Activated CD4-positive, alpha-beta T cell treated with anti-CD3 and anti-CD28 coated beads for 36 hours (primary cell): ENCODE measurements around the gene IRF8. TPM values are rescaled to one million over a fixed set of nuclear protein-coding genes. Genes with fewer than 3 reads are reported as not detected.

ENCODE experiments used
- ATAC-seq: fragments of 200-7000 bp; cut with Tn5 transposase; one replicate; pipeline ENCODE4 v1.10.0; 2021; ENCODE audit warnings: mild to moderate bottlenecking, moderate library complexity
- CTCF ChIA-PET: fragments of 350-600 bp; sonication (Branson Sonifier 250); formaldehyde crosslinking; loops from one replicate; lab custom pipeline; 2021; ENCODE audit warnings: antibody characterized with exemption; lab: Charles Lee
- POLR2A ChIA-PET: fragments of 350-600 bp; sonication (Branson Sonifier 250); formaldehyde crosslinking; loops from one replicate; lab custom pipeline; 2021; ENCODE audit warnings: antibody characterized with exemption, inconsistent platforms; lab: Charles Lee
- DNase-seq: peaks from one replicate; pipeline ENCODE4 v3.0.0-alpha.2; 2020
- H3K27ac Mint-ChIP-seq: one replicate; pipeline ENCODE4 v1.8.0; 2021; ENCODE audit warnings: mixed read lengths
- H3K27me3 Mint-ChIP-seq: one replicate; pipeline ENCODE4 v1.8.0; 2021; ENCODE audit warnings: mixed read lengths
- H3K36me3 Mint-ChIP-seq: one replicate; pipeline ENCODE4 v1.8.0; 2021; ENCODE audit warnings: low read depth, mixed read lengths
- H3K4me1 Mint-ChIP-seq: one replicate; pipeline ENCODE4 v1.8.0; 2021; ENCODE audit warnings: mixed read lengths
- H3K4me3 Mint-ChIP-seq: one replicate; pipeline ENCODE4 v1.8.0; 2021; ENCODE audit warnings: mild to moderate bottlenecking, moderate library complexity, mixed read lengths
- H3K9me3 Mint-ChIP-seq: one replicate; pipeline ENCODE4 v1.8.0; 2021; ENCODE audit warnings: low read depth, mixed read lengths
- intact Hi-C, 2 experiments: fragments of 100-400 bp; cut with DNase I in 1 of 2; cut with micrococcal nuclease in 1 of 2; formaldehyde crosslinking; loops; one replicate each; pipeline versions ENCODE4 v1.14.2 to v1.15.1; 2022 to 2024; cut with DNase I, micrococcal nuclease
- total RNA-seq, 2 experiments: library from RNA; stranded (reverse); gene quantifications; one replicate each; pipeline ENCODE4 v1.2.3, GENCODE V29; 2021

Gene IRF8
- total RNA-seq, 2 experiments from 2014 or later = 227 to 250 TPM

DNA sequence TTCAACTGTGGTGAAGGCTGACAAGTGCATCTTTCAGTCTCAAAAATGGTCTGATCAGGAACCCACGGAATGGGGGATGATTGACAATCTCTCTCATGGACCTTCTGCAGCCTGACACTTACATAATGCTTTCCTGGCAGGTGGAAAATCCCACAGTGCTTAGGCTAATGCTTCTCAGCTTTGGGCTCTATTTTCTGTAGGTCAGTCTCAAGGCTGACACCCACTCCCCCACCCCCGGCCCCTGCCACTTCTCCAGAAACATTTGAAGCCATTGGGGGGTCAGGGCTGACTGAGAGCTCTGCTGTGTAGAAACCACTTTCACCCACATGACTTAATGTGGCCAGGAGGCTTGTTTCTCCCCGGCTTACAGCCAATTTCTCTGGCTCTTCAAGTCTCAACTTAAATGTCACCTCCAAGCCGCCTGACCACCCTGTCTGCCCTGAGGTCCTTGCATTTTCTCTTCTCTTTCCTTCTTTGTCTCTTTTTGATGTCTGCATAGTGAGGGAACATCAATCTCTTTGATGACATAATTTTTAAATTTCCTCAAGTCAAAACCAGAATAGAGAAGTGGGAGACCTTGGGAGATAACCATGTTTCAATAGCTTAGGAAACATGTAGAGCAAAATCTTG, 16.7 kb upstream of the IRF8 start:
- POLR2A ChIA-PET = interaction anchor here (0.6 kb wide), 1 partner anchor 68 kb away, joined by 3 read pairs; no protein-coding TSS in a partner anchor
- no peak overlapping the region for H3K27ac Mint-ChIP-seq
- H3K4me3 Mint-ChIP-seq = no peak overlapping the region

DNA sequence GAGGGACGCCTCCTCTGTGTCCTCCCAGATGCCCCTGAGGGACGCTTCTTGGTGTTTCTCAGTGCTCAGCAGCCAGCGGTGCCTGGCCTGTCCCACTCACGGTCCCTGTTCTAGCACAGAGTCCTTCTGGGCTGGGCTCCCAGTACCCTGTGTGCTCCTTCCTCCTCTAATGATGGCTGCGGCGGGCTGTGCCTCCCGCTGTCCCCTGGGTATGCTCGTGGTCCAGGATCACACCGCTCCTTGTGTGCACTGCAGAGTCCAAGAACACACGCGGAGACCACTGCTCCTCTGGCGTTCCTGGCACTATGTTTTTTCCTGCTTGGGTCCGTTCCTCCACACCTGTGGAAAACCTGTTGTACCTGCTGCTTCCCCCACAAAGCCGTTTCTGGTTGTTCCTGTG, 15.1 kb upstream of the IRF8 start:
- intact Hi-C loops = loop anchor here in 1 of 2 experiments (10.0 kb wide), 1 partner anchor 671 kb away; the partner anchor contains the start of gene MTHFSD
- Mint-ChIP-seq H3K9me3 (no peaks in the 10 kb centered on the region), H3K4me3 (no peak overlapping the region), H3K27ac (no peak overlapping the region), H3K27me3 (peaks cover 38% of the 10 kb centered on the region), H3K4me1 (peaks cover 48% of the 10 kb centered on the region), H3K36me3 (no peaks in the 10 kb centered on the region)
- CTCF ChIA-PET = no interaction called here
- ATAC-seq = no peak
- DNase-seq = no peak
- POLR2A ChIA-PET = no interaction called here

More for the DNA sequence above, 16.7 kb upstream of the IRF8 start:
- H3K9me3 Mint-ChIP-seq = no peaks in the 10 kb centered on the region
- ATAC-seq (no peak), DNase-seq (no peak)
- peaks cover 32% of the 10 kb centered on the region for H3K27me3 Mint-ChIP-seq
- H3K4me1 Mint-ChIP-seq = peaks cover 34% of the 10 kb centered on the region
- CTCF ChIA-PET = interaction anchor here (0.7 to 0.9 kb wide), 3 partner anchors 63 to 134 kb away, joined by 3 to 4 read pairs (median 3); no protein-coding TSS in a partner anchor
- intact Hi-C loops = loop anchor here in 1 of 2 experiments (10.0 kb wide), 1 partner anchor 673 kb away; the partner anchor contains the start of gene MTHFSD
- no peaks in the 10 kb centered on the region for H3K36me3 Mint-ChIP-seq

DNA sequence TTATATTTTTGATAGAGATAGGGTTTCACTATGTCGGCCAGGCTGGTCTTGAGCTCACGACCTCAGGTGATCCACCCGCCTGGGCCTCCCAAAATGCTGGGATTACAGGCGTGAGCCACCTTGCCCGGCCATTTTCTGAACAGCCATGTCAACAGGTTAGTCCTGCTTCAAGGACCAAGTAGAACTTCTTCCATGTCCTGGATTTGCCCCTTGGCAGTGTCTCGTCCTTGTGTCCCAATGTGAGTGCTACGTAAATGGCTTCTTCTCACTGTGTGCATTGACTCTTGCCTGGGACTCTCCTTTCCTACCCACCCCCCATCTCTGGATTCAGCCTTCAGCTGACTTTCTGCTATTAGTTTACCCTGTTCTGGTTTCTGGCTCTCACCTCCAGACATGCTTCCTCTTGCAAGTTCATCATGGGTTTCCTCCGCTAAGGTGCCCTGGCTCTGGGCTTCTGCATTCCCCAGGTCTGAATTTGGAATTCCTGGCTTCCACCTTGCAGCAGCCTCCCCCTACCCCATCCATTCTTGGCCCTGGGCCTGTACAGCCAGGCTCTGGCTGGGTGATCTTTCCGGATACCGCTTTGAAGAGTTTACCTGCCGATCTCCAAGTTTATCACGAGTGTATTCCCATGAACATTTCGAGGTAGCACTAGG, 14.0 kb upstream of the IRF8 start:
- no peak for ATAC-seq
- ChIA-PET CTCF (interaction anchor here (0.5 to 1.0 kb wide), 3 partner anchors 59 to 102 kb away, joined by 3 read pairs; no protein-coding TSS in a partner anchor), POLR2A (no interaction called here)
- intact Hi-C loops = loop anchor here in 1 of 2 experiments (5.0 to 10.0 kb wide), 2 partner anchors 670 to 782 kb away; partner anchors contain the start of gene MTHFSD
- Mint-ChIP-seq H3K27me3 (peaks cover 38% of the 10 kb centered on the region), H3K4me3 (no peak overlapping the region), H3K9me3 (no peaks in the 10 kb centered on the region), H3K4me1 (peaks cover 55% of the 10 kb centered on the region), H3K36me3 (no peaks in the 10 kb centered on the region), H3K27ac (no peak overlapping the region)
- no peak for DNase-seq

DNA sequence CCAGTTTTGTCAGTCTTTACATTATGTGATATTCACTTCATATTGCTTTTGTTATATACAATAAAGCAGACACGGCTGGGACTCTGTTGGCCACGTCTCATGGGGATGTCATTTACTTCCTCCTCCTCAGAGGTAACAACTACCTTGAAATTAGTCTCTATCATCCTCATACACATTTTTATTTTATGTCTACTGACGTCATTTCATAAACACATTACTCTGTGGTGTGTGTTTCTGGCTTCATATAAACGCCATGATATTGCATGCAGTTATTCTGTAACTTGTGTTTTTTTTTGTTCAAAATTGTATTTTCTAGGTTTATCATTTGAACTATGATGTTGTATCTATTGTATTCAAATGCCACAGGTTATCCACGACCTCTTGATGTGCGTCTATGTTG, 13.4 kb upstream of the IRF8 start:
- intact Hi-C loops = loop anchor here in 1 of 2 experiments (5.0 to 10.0 kb wide), 2 partner anchors 669 to 782 kb away; partner anchors contain the start of gene MTHFSD
- H3K27me3 Mint-ChIP-seq = peaks cover 38% of the 10 kb centered on the region
- peaks cover 52% of the 10 kb centered on the region for H3K4me1 Mint-ChIP-seq

DNA sequence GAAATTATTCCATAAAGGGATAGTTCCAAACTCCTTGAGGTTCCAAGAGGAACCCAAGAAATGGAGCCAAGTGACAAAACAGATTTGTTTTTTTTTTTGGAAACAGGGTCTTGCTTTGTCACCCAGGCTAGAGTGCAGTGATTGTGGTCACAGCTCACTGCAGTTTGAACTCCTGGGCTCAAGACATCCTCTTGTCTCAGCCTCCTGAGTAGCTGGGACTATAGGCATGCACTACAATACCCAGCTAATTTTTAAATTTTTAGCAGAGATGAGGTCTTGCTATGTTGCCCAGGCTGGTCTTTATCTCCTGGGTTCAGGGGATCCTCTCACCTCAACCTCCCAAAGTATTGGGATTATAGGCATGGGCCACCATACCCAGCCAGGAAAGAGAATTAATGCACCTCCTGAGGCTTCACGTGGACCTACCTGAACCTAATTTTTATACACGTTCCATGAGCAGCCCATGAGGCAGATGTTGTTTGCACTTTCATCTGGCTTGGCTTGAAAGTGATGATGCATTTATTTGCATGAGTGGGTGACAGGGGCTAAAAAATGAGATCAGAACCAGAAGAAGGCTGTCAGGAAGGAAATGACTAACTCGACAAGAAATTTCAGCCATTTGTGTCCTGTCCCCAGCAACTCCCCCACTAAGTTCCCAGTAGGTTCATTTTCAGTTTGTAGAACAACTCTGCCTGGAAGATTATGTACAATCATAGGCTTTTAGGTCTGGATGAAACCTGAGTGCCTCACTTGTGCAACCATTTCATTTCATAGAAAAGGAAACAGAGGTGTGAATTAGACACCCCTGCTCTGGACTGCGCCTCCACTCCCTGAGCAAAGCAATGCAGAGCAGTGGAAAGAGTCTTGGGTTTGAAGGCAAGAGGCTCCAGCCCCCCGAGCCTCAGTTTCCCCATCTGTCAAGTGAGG, 10.3 kb upstream of the IRF8 start:
- ATAC-seq (peak; percentile 92), DNase-seq (peak; percentile 61)
- Mint-ChIP-seq H3K36me3 (no peaks in the 10 kb centered on the region), H3K4me1 (peaks cover 39% of the 10 kb centered on the region), H3K9me3 (no peaks in the 10 kb centered on the region), H3K27me3 (peaks cover 31% of the 10 kb centered on the region), H3K4me3 (peak overlapping the region; percentile 7), H3K27ac (peak overlapping the region; percentile 77)
- CTCF ChIA-PET = no interaction called here
- intact Hi-C loops = loop anchor here (1.0 to 10.0 kb wide), 10 partner anchors 8 to 779 kb away; partner anchors contain the start of gene MTHFSD (in 1 of the 2)
- POLR2A ChIA-PET = no interaction called here

More for the DNA sequence above, 13.4 kb upstream of the IRF8 start:
- ATAC-seq = no peak
- no peak overlapping the region for H3K4me3 Mint-ChIP-seq
- ChIA-PET POLR2A (no interaction called here), CTCF (interaction anchor here (0.6 to 1.9 kb wide), 2 partner anchors 58 to 64 kb away, joined by 3 to 9 read pairs; no protein-coding TSS in a partner anchor)
- H3K36me3 Mint-ChIP-seq = no peaks in the 10 kb centered on the region
- no peak overlapping the region for H3K27ac Mint-ChIP-seq
- DNase-seq = no peak
- no peaks in the 10 kb centered on the region for H3K9me3 Mint-ChIP-seq

DNA sequence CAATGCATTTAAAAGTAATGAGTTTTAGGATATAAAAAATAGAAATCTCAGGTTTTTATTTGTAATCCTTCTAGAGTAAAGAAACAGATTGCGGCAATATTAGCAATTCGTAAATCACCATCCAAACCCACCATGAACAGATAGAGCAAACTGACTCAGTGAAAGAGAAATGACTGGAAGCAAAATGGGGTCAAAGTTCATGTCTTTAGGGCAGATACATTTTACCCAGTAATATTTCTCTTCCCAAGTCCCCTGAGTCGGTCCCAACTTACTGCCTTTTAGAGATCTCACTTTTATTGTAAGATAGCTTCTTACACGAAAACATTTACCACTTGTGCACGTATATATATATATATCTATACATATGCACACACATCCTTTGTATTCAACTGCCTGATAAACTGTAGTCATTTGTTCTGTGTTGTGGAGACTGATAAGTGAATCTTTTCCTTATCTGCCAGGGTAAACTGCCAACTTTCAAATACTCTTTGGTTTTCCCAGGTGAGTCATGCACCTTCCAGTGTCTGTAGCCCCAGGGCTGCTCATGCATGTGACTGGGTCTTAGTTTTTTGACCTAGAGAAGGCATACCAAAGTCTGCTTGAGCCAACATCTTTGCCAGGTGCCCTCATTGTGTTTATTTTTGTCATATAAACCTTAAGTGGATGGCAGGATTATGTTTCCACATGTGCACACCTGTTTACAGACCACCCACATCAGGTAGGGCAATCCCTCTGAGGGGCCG, 7.8 kb upstream of the IRF8 start:
- no peak overlapping the region for H3K27ac Mint-ChIP-seq
- intact Hi-C loops = no loop called here
- peaks cover 42% of the 10 kb centered on the region for H3K4me1 Mint-ChIP-seq
- H3K36me3 Mint-ChIP-seq = no peaks in the 10 kb centered on the region
- H3K9me3 Mint-ChIP-seq = no peaks in the 10 kb centered on the region
- ChIA-PET CTCF (interaction anchor here (1.6 to 1.9 kb wide), 2 partner anchors 70 to 72 kb away, joined by 6 to 8 read pairs; no protein-coding TSS in a partner anchor), POLR2A (no interaction called here)
- ATAC-seq (no peak), DNase-seq (peak; percentile 2)
- H3K4me3 Mint-ChIP-seq = no peak overlapping the region
- peaks cover 11% of the 10 kb centered on the region for H3K27me3 Mint-ChIP-seq

DNA sequence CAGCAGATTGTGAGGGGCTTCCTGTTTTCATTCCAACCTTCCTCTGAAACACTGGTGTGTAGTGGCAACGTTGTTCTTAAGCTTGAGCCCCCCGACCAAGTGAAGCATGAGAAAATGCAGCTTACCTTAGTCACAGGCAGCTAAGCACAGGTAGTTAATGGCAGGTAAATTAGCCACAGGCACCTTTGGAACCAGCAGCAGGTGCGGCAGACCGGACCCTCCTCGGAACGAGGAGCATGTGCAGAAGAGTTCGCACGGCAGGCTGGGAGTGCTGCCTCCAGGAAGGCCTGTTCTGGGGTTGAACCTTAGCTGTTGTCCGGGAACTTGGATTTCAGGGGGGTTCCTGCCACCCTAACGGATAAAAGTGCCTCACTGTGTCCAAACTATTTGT, 7.2 kb upstream of the IRF8 start:
- ATAC-seq = no peak
- Mint-ChIP-seq H3K4me3 (no peak overlapping the region), H3K4me1 (peaks cover 43% of the 10 kb centered on the region), H3K36me3 (no peaks in the 10 kb centered on the region), H3K9me3 (no peaks in the 10 kb centered on the region), H3K27ac (no peak overlapping the region), H3K27me3 (peaks cover 8% of the 10 kb centered on the region)
- ChIA-PET CTCF (interaction anchor here (0.7 to 1.9 kb wide), 5 partner anchors 52 to 90 kb away, joined by 3 to 8 read pairs (median 5); no protein-coding TSS in a partner anchor), POLR2A (no interaction called here)
- intact Hi-C loops = no loop called here
- DNase-seq = no peak

DNA sequence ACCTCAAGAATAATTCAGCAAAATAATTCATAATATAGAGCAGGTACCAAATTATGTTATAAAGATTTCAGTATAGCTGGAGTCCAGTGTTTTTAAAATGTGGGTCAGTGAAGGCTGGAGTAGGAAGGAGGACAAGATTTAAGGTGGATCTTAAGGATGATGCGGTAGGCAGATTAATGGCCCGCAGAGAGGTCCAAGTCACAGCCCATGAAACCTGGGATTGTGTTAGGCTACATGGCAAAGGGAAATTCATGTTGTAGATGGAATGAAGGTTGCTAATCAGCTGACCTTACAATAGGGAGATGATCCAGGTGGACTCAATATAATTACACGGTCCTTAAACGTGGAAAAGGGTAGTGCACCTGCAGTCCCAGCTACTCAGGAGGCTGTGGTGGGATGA, 6.2 kb upstream of the IRF8 start:
- POLR2A ChIA-PET = no interaction called here
- intact Hi-C loops = no loop called here
- CTCF ChIA-PET = interaction anchor here (0.8 to 1.9 kb wide), 5 partner anchors 48 to 91 kb away, joined by 3 to 8 read pairs (median 5); no protein-coding TSS in a partner anchor
- ATAC-seq (no peak), DNase-seq (peak; percentile 1)
- H3K27ac Mint-ChIP-seq = no peak overlapping the region
- H3K4me3 Mint-ChIP-seq = no peak overlapping the region
- no peaks in the 10 kb centered on the region for H3K9me3 Mint-ChIP-seq
- H3K27me3 Mint-ChIP-seq = peaks cover 1% of the 10 kb centered on the region
- H3K4me1 Mint-ChIP-seq = peaks cover 46% of the 10 kb centered on the region
- no peaks in the 10 kb centered on the region for H3K36me3 Mint-ChIP-seq

DNA sequence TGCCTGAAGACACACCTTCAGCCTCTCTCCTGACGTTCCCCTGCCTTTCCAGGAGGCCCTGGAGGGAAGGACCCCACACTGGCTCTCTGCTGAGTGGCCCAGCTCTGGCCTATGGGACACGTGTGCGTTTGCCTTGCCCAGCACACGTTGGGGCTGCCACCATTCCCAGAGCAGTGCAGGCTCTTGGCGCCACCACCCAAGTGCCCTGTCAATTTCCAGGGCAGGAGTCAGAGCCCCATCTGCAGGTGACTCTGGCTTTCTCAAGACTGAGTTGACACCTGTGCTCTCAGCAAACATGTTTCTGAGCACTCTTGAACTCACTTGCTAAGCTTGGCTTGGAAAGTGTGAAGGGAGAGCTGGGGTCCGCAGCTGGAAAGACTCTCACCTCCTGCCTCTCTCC, 4.7 kb upstream of the IRF8 start:
- Mint-ChIP-seq H3K36me3 (peaks cover 1% of the 10 kb centered on the region), H3K4me3 (no peak overlapping the region), H3K27ac (no peak overlapping the region), H3K4me1 (peaks cover 36% of the 10 kb centered on the region), H3K9me3 (no peaks in the 10 kb centered on the region), H3K27me3 (peaks cover 3% of the 10 kb centered on the region)
- intact Hi-C loops = loop anchor here (1.0 to 2.0 kb wide), 2 partner anchors 73 to 123 kb away; no protein-coding TSS in a partner anchor
- DNase-seq (peak; percentile 66), ATAC-seq (peak; percentile 23)
- CTCF ChIA-PET = interaction anchor here (0.9 to 1.8 kb wide), 5 partner anchors 27 to 80 kb away, joined by 3 to 10 read pairs (median 3); no protein-coding TSS in a partner anchor
- POLR2A ChIA-PET = no interaction called here

DNA sequence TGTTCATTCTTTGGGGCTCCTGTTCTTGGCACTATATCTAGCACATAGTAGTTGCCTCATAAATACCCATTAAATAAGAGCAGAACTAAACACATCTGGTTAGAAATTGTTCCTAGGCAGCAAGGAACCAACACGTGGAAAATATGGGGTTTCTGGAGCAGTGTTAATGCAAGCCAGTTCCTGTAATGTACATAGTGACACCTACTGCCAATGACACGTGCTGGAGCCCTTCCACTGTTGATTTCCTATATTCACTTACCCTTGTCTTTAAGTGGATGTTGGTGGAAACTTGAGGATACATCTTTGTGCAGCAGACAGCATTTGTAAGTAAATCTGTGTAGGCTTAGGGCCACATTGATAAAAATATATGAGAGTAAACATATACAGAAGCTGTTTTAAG, 1.6 kb upstream of the IRF8 start:
- Mint-ChIP-seq H3K9me3 (no peaks in the 10 kb centered on the region), H3K27ac (peak overlapping the region; percentile 48), H3K36me3 (peaks cover 32% of the 10 kb centered on the region), H3K4me3 (peak overlapping the region; percentile 78), H3K27me3 (peaks cover 3% of the 10 kb centered on the region), H3K4me1 (peaks cover 33% of the 10 kb centered on the region)
- peak; percentile 35 for DNase-seq
- POLR2A ChIA-PET = interaction anchor here (1.5 kb wide), 1 partner anchor 17 kb away, joined by 5 read pairs; no protein-coding TSS in a partner anchor
- CTCF ChIA-PET = interaction anchor here (0.7 to 3.9 kb wide), 3 partner anchors 12 to 76 kb away, joined by 3 to 38 read pairs (median 11); no protein-coding TSS in a partner anchor
- peak; percentile 27 for ATAC-seq
- intact Hi-C loops = loop anchor here (1.0 to 5.0 kb wide), 2 partner anchors 8 to 210 kb away; partner anchors contain the start of gene GINS2 (in 1 of the 2)
